MM.1S (cell line): Measurements from ENCODE around the gene LAG3.

Experiments used
- EZH2 ChIP-seq: fragments of 300-600 bp; sonication (generic); optimal IDR thresholded peaks from 2 replicates; pipeline ENCODE3; 2017; ENCODE audit warnings: low read depth, mild to moderate bottlenecking, antibody characterized with exemption, low read length, mixed read lengths
- TF ChIP-seq, protein P1 (sequence below): fragments of 300-600 bp; sonication (generic); IDR thresholded peaks from 2 replicates; pipeline ENCODE4 v1.5.1; 2016; ENCODE audit warnings: antibody characterized with exemption, low read length, mixed read lengths

DNA sequence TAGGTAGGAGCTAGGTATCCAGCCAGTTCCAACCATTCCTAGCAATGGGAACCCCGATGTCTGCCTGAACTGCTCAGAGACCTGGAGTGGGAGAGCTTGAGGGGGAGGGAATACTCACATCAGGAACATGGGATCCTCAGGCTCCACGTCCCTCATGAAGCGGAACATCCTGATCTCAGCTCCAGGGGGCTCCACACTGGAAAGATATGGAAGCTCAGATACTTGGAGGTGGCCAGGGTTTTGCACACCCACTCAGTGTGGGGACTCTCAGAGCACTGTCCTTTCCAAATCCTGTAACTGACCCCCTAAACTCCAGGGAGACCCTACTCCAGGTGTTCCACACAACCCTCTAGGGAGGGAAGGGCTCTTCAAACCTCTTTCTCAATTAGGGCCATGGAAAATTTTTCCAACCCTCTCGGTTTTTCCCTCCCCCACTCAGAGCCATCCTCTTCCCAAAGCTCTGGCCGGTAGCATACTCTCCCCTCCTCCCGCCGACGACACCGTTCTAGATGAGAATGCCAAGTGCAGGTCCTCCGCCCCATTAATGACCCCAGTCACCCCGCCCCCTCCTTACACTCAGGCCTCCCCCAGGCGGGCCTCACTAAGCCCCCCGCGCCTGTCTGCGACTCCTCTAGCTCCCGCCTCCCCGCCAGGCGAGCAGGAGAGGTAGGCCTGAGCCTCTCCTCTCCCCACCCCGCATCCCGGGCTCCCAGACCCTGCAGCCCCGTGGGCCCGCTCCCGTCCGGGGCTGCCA lies 20.0 kb upstream of the LAG3 start:
- TF ChIP-seq, protein P1, sequence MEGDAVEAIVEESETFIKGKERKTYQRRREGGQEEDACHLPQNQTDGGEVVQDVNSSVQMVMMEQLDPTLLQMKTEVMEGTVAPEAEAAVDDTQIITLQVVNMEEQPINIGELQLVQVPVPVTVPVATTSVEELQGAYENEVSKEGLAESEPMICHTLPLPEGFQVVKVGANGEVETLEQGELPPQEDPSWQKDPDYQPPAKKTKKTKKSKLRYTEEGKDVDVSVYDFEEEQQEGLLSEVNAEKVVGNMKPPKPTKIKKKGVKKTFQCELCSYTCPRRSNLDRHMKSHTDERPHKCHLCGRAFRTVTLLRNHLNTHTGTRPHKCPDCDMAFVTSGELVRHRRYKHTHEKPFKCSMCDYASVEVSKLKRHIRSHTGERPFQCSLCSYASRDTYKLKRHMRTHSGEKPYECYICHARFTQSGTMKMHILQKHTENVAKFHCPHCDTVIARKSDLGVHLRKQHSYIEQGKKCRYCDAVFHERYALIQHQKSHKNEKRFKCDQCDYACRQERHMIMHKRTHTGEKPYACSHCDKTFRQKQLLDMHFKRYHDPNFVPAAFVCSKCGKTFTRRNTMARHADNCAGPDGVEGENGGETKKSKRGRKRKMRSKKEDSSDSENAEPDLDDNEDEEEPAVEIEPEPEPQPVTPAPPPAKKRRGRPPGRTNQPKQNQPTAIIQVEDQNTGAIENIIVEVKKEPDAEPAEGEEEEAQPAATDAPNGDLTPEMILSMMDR: no peak
- TF ChIP-seq EZH2: no peak
